WTC11 (cell line): Measurements from ENCODE around the gene FCHSD1. TPM values are rescaled to one million over a fixed set of nuclear protein-coding genes. Genes with fewer than 3 reads are reported as not detected.

Experiments used
- ATAC-seq: fragments of 200-7000 bp; cut with Tn5 transposase; 2 replicates; pipeline ENCODE4 v1.10.0; 2021; ENCODE audit warnings: mild to moderate bottlenecking, moderate library complexity
- CTCF ChIA-PET: fragments of 300-600 bp; sonication (Branson Sonifier 250); formaldehyde crosslinking; loops from one replicate; lab custom pipeline; 2021; ENCODE audit warnings: antibody characterized with exemption; lab: Charles Lee
- POLR2A ChIA-PET: fragments of 350-600 bp; sonication (Branson Sonifier 250); formaldehyde crosslinking; loops from one replicate; lab custom pipeline; 2021; ENCODE audit warnings: antibody characterized with exemption; lab: Charles Lee
- DNase-seq: peaks from one replicate; pipeline ENCODE4 v3.0.0; 2021; ENCODE audit warnings: low spot score
- H3K27ac Mint-ChIP-seq: 2 replicates; pipeline ENCODE4 v1.8.0; 2021; ENCODE audit warnings: mixed read lengths
- H3K27me3 Mint-ChIP-seq: 2 replicates; pipeline ENCODE4 v1.8.0; 2021; ENCODE audit warnings: low read depth, mild to moderate bottlenecking, moderate library complexity, mixed read lengths
- H3K36me3 Mint-ChIP-seq: 2 replicates; pipeline ENCODE4 v1.8.0; 2021; ENCODE audit warnings: mixed read lengths
- H3K4me1 Mint-ChIP-seq: 2 replicates; pipeline ENCODE4 v1.8.0; 2022; ENCODE audit warnings: mixed read lengths
- H3K4me3 Mint-ChIP-seq: 2 replicates; pipeline ENCODE4 v1.8.0; 2021; ENCODE audit warnings: mild to moderate bottlenecking, moderate library complexity, mixed read lengths
- H3K9me3 Mint-ChIP-seq: 2 replicates; pipeline ENCODE4 v1.8.0; 2021; ENCODE audit warnings: mixed read lengths
- CREB1 ChIP-seq: sonication (generic); formaldehyde crosslinking; IDR thresholded peaks from 2 replicates; pipeline ENCODE4 v1.8.0; 2023; ENCODE audit warnings: mild to moderate bottlenecking, missing genetic modification reagents
- ELF4 ChIP-seq: sonication (generic); formaldehyde crosslinking; IDR thresholded peaks from 2 replicates; pipeline ENCODE4 v1.8.1; 2022; ENCODE audit warnings: low read depth, mild to moderate bottlenecking, moderate library complexity, missing genetic modification reagents
- GABPB1 ChIP-seq: sonication (generic); formaldehyde crosslinking; IDR thresholded peaks from 2 replicates; pipeline ENCODE4 v1.8.1; 2023; ENCODE audit warnings: mild to moderate bottlenecking, missing genetic modification reagents
- HMGA2 ChIP-seq: fragments of 250-450 bp; sonication (Bioruptor Pico); IDR thresholded peaks from 2 replicates; pipeline ENCODE4 v1.4.0; 2021; ENCODE audit warnings: mild to moderate bottlenecking, moderate library complexity
- IRF2 ChIP-seq: sonication (generic); formaldehyde crosslinking; IDR thresholded peaks from 2 replicates; pipeline ENCODE4 v1.8.0; 2022; ENCODE audit warnings: low read depth, missing genetic modification reagents, borderline replicate concordance
- JUN ChIP-seq: sonication (generic); formaldehyde crosslinking; IDR thresholded peaks from 2 replicates; pipeline ENCODE4 v1.8.0; 2023; ENCODE audit warnings: mild to moderate bottlenecking, missing genetic modification reagents
- KAT7 ChIP-seq: sonication (generic); formaldehyde crosslinking; IDR thresholded peaks from 2 replicates; pipeline ENCODE4 v1.8.1; 2023; ENCODE audit warnings: missing genetic modification reagents, mild to moderate bottlenecking, borderline replicate concordance
- NFE2L1 ChIP-seq: sonication (generic); formaldehyde crosslinking; IDR thresholded peaks from 2 replicates; pipeline ENCODE4 v1.8.1; 2023; ENCODE audit warnings: missing genetic modification reagents
- NR1H2 ChIP-seq: sonication (generic); formaldehyde crosslinking; IDR thresholded peaks from 2 replicates; pipeline ENCODE4 v1.9.0; 2021; ENCODE audit warnings: mild to moderate bottlenecking, moderate library complexity, missing genetic modification reagents
- NR2C2 ChIP-seq: sonication (generic); formaldehyde crosslinking; IDR thresholded peaks from 2 replicates; pipeline ENCODE4 v1.8.0; 2022; ENCODE audit warnings: mild to moderate bottlenecking, missing genetic modification reagents
- RORB ChIP-seq: fragments of 250-450 bp; sonication (Bioruptor Pico); IDR thresholded peaks from 2 replicates; pipeline ENCODE4 v1.9.0; 2021; ENCODE audit warnings: mild to moderate bottlenecking
- SMAD3 ChIP-seq: sonication (generic); formaldehyde crosslinking; IDR thresholded peaks from 2 replicates; pipeline ENCODE4 v1.8.0; 2022; ENCODE audit warnings: missing genetic modification reagents, mild to moderate bottlenecking, borderline replicate concordance
- SMAD4 ChIP-seq: sonication (generic); formaldehyde crosslinking; IDR thresholded peaks from 2 replicates; pipeline ENCODE4 v1.8.0; 2022; ENCODE audit warnings: mild to moderate bottlenecking, missing genetic modification reagents
- SOX15 ChIP-seq: fragments of 250-450 bp; sonication (Bioruptor Pico); IDR thresholded peaks from 2 replicates; pipeline ENCODE4 v1.9.0; 2021; ENCODE audit warnings: mild to moderate bottlenecking
- TEAD4 ChIP-seq: sonication (generic); formaldehyde crosslinking; IDR thresholded peaks from 2 replicates; pipeline ENCODE4 v1.8.0; 2022; ENCODE audit warnings: mild to moderate bottlenecking, missing genetic modification reagents
- TP53 ChIP-seq: sonication (generic); formaldehyde crosslinking; IDR thresholded peaks from 2 replicates; pipeline ENCODE4 v1.8.1; 2023; ENCODE audit warnings: mild to moderate bottlenecking, missing genetic modification reagents
- ZNF138 ChIP-seq: sonication (generic); formaldehyde crosslinking; conservative IDR thresholded peaks from 2 replicates; pipeline ENCODE4 v1.8.1; 2022; ENCODE audit warnings: mild to moderate bottlenecking, moderate library complexity, missing genetic modification reagents
- ZNF232 ChIP-seq: sonication (generic); formaldehyde crosslinking; IDR thresholded peaks from 2 replicates; pipeline ENCODE4 v1.8.0; 2022; ENCODE audit warnings: mild to moderate bottlenecking, missing genetic modification reagents
- ZNF671 ChIP-seq: fragments of 250-450 bp; sonication (Bioruptor Pico); IDR thresholded peaks from 2 replicates; pipeline ENCODE4 v1.8.0; 2021; ENCODE audit warnings: mild to moderate bottlenecking
- total RNA-seq: library from RNA; stranded (reverse); gene quantifications from 3 replicates; pipeline ENCODE4 v1.2.3, GENCODE V29; 2021
- TF ChIP-seq, protein P1 (sequence below): fragments of 250-450 bp; sonication (Bioruptor Pico); IDR thresholded peaks from 2 replicates; pipeline ENCODE4 v1.9.0; 2021; ENCODE audit warnings: mild to moderate bottlenecking
- TF ChIP-seq, protein P2 (sequence below): sonication (generic); formaldehyde crosslinking; IDR thresholded peaks from 2 replicates; pipeline ENCODE4 v1.8.0; 2022; ENCODE audit warnings: mild to moderate bottlenecking, missing genetic modification reagents
- TF ChIP-seq, protein P3 (sequence below): fragments of 250-450 bp; sonication (Bioruptor Pico); IDR thresholded peaks from 2 replicates; pipeline ENCODE4 v1.9.0; 2021; ENCODE audit warnings: mild to moderate bottlenecking
- TF ChIP-seq, protein P4 (sequence below): sonication (generic); formaldehyde crosslinking; IDR thresholded peaks from 2 replicates; pipeline ENCODE4 v1.8.0; 2022; ENCODE audit warnings: missing genetic modification reagents
- TF ChIP-seq, protein P5 (sequence below): fragments of 250-450 bp; sonication (Bioruptor Pico); conservative IDR thresholded peaks from 2 replicates; pipeline ENCODE4 v1.9.0; 2021; ENCODE audit warnings: mild to moderate bottlenecking
- TF ChIP-seq, protein P6 (sequence below): sonication (generic); formaldehyde crosslinking; IDR thresholded peaks from 2 replicates; pipeline ENCODE4 v1.8.0; 2023; ENCODE audit warnings: missing genetic modification reagents

FCHSD1 gene
- total RNA-seq, 1 experiment from 2014 or later = 50.3 TPM

DNA sequence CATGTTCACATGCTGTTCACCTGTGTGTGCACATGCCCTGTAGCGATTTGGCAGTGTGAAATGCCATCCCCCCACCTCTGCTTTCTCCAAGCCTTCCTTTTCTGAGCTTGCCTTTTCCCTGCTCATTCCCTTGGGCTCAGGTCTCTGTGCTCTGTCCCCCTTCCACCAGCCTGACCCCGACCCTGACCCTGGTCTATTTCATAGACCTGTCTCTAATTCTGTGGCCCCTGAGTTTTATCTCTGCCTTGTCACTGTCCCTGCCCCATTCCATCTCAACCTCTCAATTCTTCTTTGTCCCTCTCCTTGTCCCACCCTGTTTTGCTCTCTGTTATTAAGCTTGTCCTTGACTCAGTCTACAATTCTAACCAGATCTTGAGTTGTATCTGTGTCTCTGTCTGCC, 30.1 kb upstream of the FCHSD1 start:
- DNase-seq (no peak), ATAC-seq (peak; percentile 1; the same call in 1 of the 2 replicates)
- Mint-ChIP-seq H3K4me3 (peak overlapping the region; percentile 84), H3K9me3 (peaks cover 4% of the 10 kb centered on the region; the same call in 1 of the 2 replicates), H3K27ac (peak overlapping the region; percentile 96), H3K36me3 (peaks cover 21% of the 10 kb centered on the region), H3K4me1 (peaks cover 45% of the 10 kb centered on the region), H3K27me3 (no peaks in the 10 kb centered on the region)
- ChIA-PET CTCF (interaction anchor here (0.6 to 4.1 kb wide), 20 partner anchors 11 to 288 kb away, joined by 3 to 36 read pairs (median 6); partner anchors contain the start of genes DIAPH1, FCHSD1, HDAC3 and PCDH1), POLR2A (interaction anchor here (0.6 to 2.1 kb wide), 6 partner anchors 11 to 288 kb away, joined by 3 to 5 read pairs (median 4); partner anchors contain the start of genes DELE1, HDAC3, RELL2 and RNF14)
- TF ChIP-seq, protein P1, sequence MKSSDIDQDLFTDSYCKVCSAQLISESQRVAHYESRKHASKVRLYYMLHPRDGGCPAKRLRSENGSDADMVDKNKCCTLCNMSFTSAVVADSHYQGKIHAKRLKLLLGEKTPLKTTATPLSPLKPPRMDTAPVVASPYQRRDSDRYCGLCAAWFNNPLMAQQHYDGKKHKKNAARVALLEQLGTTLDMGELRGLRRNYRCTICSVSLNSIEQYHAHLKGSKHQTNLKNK = no peak
- TF ChIP-seq, protein P2, sequence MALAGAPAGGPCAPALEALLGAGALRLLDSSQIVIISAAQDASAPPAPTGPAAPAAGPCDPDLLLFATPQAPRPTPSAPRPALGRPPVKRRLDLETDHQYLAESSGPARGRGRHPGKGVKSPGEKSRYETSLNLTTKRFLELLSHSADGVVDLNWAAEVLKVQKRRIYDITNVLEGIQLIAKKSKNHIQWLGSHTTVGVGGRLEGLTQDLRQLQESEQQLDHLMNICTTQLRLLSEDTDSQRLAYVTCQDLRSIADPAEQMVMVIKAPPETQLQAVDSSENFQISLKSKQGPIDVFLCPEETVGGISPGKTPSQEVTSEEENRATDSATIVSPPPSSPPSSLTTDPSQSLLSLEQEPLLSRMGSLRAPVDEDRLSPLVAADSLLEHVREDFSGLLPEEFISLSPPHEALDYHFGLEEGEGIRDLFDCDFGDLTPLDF = 0 out of 2 replicates have a peak, but pooled peaks have one; percentile 16
- TF ChIP-seq TP53 (CRISPR knock-in tag) = peak; percentile 7; the same call in 1 of the 2 replicates
- TF ChIP-seq ZNF671 (CRISPR knock-in tag) = no peak
- no peak for TF ChIP-seq SMAD4 (CRISPR knock-in tag)
- TF ChIP-seq NR1H2 (CRISPR knock-in tag) = no peak
- TF ChIP-seq KAT7 (CRISPR knock-in tag) = 0 out of 2 replicates have a peak, but pooled peaks have one; percentile 23
- TF ChIP-seq NR2C2 = no peak
- TF ChIP-seq, protein P3, sequence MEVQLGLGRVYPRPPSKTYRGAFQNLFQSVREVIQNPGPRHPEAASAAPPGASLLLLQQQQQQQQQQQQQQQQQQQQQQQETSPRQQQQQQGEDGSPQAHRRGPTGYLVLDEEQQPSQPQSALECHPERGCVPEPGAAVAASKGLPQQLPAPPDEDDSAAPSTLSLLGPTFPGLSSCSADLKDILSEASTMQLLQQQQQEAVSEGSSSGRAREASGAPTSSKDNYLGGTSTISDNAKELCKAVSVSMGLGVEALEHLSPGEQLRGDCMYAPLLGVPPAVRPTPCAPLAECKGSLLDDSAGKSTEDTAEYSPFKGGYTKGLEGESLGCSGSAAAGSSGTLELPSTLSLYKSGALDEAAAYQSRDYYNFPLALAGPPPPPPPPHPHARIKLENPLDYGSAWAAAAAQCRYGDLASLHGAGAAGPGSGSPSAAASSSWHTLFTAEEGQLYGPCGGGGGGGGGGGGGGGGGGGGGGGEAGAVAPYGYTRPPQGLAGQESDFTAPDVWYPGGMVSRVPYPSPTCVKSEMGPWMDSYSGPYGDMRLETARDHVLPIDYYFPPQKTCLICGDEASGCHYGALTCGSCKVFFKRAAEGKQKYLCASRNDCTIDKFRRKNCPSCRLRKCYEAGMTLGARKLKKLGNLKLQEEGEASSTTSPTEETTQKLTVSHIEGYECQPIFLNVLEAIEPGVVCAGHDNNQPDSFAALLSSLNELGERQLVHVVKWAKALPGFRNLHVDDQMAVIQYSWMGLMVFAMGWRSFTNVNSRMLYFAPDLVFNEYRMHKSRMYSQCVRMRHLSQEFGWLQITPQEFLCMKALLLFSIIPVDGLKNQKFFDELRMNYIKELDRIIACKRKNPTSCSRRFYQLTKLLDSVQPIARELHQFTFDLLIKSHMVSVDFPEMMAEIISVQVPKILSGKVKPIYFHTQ (CRISPR knock-in tag) = no peak
- TF ChIP-seq HMGA2 (CRISPR knock-in tag) = no peak
- 0 out of 2 replicates have a peak, but pooled peaks have one; percentile 11 for TF ChIP-seq ZNF232
- TF ChIP-seq CREB1 = no peak
- TF ChIP-seq JUN (CRISPR knock-in tag) = no peak
- no peak for TF ChIP-seq IRF2 (CRISPR knock-in tag)
- TF ChIP-seq, protein P4, sequence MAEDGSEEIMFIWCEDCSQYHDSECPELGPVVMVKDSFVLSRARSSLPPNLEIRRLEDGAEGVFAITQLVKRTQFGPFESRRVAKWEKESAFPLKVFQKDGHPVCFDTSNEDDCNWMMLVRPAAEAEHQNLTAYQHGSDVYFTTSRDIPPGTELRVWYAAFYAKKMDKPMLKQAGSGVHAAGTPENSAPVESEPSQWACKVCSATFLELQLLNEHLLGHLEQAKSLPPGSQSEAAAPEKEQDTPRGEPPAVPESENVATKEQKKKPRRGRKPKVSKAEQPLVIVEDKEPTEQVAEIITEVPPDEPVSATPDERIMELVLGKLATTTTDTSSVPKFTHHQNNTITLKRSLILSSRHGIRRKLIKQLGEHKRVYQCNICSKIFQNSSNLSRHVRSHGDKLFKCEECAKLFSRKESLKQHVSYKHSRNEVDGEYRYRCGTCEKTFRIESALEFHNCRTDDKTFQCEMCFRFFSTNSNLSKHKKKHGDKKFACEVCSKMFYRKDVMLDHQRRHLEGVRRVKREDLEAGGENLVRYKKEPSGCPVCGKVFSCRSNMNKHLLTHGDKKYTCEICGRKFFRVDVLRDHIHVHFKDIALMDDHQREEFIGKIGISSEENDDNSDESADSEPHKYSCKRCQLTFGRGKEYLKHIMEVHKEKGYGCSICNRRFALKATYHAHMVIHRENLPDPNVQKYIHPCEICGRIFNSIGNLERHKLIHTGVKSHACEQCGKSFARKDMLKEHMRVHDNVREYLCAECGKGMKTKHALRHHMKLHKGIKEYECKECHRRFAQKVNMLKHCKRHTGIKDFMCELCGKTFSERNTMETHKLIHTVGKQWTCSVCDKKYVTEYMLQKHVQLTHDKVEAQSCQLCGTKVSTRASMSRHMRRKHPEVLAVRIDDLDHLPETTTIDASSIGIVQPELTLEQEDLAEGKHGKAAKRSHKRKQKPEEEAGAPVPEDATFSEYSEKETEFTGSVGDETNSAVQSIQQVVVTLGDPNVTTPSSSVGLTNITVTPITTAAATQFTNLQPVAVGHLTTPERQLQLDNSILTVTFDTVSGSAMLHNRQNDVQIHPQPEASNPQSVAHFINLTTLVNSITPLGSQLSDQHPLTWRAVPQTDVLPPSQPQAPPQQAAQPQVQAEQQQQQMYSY (CRISPR knock-in tag) = no peak
- no peak for TF ChIP-seq ELF4 (CRISPR knock-in tag)
- no peak for TF ChIP-seq GABPB1 (CRISPR knock-in tag)
- TF ChIP-seq SMAD3 (CRISPR knock-in tag) = no peak
- TF ChIP-seq TEAD4 (CRISPR knock-in tag) = no peak
- TF ChIP-seq ZNF138 (CRISPR knock-in tag) = no peak
- TF ChIP-seq, protein P5, sequence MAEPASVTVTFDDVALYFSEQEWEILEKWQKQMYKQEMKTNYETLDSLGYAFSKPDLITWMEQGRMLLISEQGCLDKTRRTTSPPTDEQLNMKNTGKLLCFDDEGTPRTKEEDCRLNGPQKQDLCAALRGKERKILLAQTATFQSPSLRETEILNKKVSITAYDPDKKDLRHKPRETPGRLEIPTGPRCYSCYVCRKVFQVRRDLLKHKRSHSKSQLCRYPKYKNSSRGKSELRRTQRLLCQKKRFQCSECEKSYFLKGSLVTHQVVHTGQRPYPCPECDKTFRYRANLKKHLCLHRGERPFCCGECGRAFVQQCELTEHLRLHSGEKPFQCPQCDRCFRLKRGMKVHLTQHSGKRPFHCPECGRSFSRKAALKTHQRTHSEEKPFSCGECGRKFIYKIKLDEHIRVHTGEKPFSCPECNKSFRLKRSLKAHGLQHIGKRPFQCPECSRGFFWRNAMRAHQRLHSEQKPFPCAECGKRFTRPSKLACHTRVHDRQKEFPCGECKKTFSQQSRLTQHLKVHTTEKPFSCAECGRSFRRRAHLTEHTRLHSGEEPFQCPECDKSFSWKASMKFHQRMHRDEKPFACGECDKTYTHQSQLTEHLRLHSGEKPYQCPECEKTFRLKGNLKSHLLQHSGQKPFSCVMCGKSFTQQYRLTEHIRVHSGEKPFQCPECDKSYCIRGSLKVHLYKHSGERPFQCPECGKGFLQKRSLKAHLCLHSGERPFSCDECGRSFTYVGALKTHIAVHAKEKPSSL = no peak
- TF ChIP-seq, protein P6, sequence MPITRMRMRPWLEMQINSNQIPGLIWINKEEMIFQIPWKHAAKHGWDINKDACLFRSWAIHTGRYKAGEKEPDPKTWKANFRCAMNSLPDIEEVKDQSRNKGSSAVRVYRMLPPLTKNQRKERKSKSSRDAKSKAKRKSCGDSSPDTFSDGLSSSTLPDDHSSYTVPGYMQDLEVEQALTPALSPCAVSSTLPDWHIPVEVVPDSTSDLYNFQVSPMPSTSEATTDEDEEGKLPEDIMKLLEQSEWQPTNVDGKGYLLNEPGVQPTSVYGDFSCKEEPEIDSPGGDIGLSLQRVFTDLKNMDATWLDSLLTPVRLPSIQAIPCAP = no peak
- TF ChIP-seq NFE2L1 (CRISPR knock-in tag) = no peak
- TF ChIP-seq SOX15 (CRISPR knock-in tag) = no peak
- TF ChIP-seq RORB (CRISPR knock-in tag) = no peak
